GM12878 (cell line): ENCODE results near the gene PSMA2.

ENCODE experiments used
- CTCF ChIP-seq, 3 experiments: IDR thresholded peaks in 2 of 3; conservative IDR thresholded peaks in 1 of 3; 2 replicates each; pipeline ENCODE4 v1.5.1; 2011; ENCODE audit warnings: low read depth in 3 of 3, low read length in 3 of 3, mild to moderate bottlenecking in 3 of 3, control low read depth in 2 of 3, moderate library complexity in 2 of 3, inconsistent platforms in 1 of 3, mixed read lengths in 1 of 3; ENCODE audit not compliant: control insufficient read depth in 2 of 3, insufficient read depth in 1 of 3; ENCODE audit errors: extremely low read depth in 1 of 3
- E4F1 ChIP-seq: fragments of 450-650 bp; IDR thresholded peaks from 2 replicates; pipeline ENCODE4 v1.6.1; 2018; ENCODE audit warnings: borderline replicate concordance, mild to moderate bottlenecking; ENCODE audit not compliant: partially characterized antibody
- ETV6 ChIP-seq, 2 experiments: fragments of 450-650 bp in 1 of 2; IDR thresholded peaks in 1 of 2; conservative IDR thresholded peaks in 1 of 2; 2 replicates each; pipeline ENCODE4 v1.6.1; 2014; ENCODE audit warnings: antibody characterized with exemption in 1 of 2, borderline replicate concordance in 1 of 2, low read depth in 1 of 2, mild to moderate bottlenecking in 1 of 2, moderate library complexity in 1 of 2
- EZH2 ChIP-seq: IDR thresholded peaks from 2 replicates; pipeline ENCODE4 v1.6.1; 2012; ENCODE audit warnings: low read depth, mild to moderate bottlenecking, control low read depth, inconsistent platforms, low read length, borderline replicate concordance; ENCODE audit not compliant: control insufficient read depth
- HDAC6 ChIP-seq: fragments of 200-600 bp; sonication (generic); IDR thresholded peaks from one replicate; pipeline ENCODE4 v1.8.0; 2017; ENCODE audit warnings: antibody characterized with exemption; ENCODE audit not compliant: unreplicated experiment
- ZNF274 ChIP-seq: IDR thresholded peaks from one replicate; pipeline ENCODE4 v1.8.0; 2011; ENCODE audit not compliant: insufficient read length, insufficient read depth

- no peak for TF ChIP-seq E4F1
- TF ChIP-seq ZNF274: no peak
- no peak for TF ChIP-seq HDAC6
- no peak for TF ChIP-seq ETV6 (conservative IDR thresholded peaks at IDR 0.05 in 1 of 2, IDR thresholded peaks at IDR 0.05 in 1 of 2; ENCODE audit: borderline replicate concordance in 1 of 2, low read depth in 1 of 2)
- no peak for TF ChIP-seq EZH2
- TF ChIP-seq CTCF (IDR thresholded peaks at IDR 0.05 in 2 of 3, conservative IDR thresholded peaks at IDR 0.05 in 1 of 3; ENCODE audit: control insufficient read depth in 2 of 3, extremely low read depth in 1 of 3, insufficient read depth in 1 of 3, low read depth in 3 of 3, low read length in 3 of 3): no peak
Measured at GRCh38 chr7:42868480-42868879, 63.5 kb downstream of the PSMA2 start.
